Measurements from ENCODE around the gene CTIF.
A peak's percentile ranks its signal among the peaks of the same experiment; 100 is the strongest.

Gene CTIF

GRCh38 chr18:48879008-48879431 lies 340.2 kb downstream of the CTIF start:
- no peak for DNase-seq

- no peak for DNase-seq
These were observed 342.1 kb downstream of the CTIF start for GRCh38 chr18:48880931-48881330.

GRCh38 chr18:48882379-48882778 lies 343.5 kb downstream of the CTIF start:
- DNase-seq, result no peak

DNA sequence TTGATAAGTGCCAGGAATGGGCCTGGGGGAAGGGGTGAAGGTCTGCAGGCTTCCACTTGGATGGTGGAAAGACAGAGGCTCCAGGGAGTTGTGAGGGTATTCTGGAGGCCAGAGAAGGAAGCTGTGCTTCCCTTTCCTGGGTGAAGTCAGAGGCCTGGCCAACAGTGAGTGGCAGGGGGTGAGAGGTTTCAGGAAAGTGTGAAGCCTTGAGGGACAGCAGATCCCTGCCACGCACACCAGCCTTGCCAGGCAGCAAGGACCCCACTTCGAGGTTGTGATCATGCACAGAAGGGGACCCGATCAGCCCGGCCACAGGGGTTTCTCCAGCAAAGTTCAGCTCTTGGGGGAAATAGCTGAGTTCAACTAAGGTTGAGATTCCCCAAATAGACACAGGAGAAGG lies 345.5 kb downstream of the CTIF start:
- no peak for DNase-seq

- no peak for DNase-seq
These were observed 345.9 kb downstream of the CTIF start for GRCh38 chr18:48884771-48885170.

DNA sequence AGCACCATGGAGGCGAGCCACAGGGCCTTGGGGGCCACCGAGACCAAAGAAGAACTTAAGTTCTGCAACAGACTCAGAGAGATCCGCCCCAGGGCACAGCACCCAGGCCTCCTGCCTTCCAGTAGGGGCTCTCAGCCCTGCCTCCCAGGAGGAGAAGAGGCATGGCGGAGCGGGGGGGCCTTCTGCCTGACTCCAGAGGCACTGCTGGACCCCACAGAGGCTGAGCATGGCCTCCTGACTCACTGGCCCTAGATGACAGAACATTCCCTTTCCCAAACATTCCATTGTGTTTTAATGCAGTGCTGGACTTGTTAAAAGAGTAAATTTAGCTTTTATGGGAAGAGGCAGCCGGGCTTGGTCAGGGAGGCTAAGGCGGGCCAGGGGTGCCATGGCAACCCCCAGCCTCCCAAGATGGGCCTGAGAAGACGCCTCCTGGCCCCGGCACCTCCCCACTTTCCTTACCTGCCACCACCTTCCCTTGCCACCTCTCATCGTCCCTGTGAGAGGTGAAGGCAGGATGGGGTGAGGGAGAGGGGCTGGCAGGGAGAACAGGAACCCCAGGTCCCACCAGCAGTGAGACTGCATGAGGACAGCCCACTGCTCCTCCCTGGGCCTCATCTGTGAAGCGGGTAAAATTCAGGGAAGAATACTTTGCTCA lies 346.6 kb downstream of the CTIF start:
- DNase-seq, result no peak

DNA sequence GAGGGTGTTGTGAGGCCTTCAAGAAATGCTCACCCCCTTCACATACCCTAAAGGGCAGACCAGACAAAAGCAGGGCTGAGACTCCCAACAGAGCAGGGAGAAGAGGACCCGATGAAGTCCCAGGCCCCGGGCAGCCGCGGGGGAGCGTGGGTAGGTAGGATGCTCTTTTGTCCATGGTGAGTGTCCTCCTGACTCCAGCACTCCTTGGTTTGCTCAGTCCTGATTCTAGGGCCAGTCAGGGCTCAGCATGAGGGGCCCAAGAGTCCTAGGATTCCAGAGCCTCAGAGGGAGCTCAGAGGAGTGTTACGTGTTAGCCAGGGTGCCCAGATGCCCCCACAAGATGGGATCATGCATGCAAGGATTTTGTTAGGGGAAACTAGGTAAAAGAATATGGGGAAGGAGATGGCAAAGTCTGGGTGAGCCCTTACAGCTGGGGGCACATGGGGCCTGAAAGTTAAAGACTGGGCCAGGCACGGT lies 347.1 kb downstream of the CTIF start:
- no peak for DNase-seq

DNA sequence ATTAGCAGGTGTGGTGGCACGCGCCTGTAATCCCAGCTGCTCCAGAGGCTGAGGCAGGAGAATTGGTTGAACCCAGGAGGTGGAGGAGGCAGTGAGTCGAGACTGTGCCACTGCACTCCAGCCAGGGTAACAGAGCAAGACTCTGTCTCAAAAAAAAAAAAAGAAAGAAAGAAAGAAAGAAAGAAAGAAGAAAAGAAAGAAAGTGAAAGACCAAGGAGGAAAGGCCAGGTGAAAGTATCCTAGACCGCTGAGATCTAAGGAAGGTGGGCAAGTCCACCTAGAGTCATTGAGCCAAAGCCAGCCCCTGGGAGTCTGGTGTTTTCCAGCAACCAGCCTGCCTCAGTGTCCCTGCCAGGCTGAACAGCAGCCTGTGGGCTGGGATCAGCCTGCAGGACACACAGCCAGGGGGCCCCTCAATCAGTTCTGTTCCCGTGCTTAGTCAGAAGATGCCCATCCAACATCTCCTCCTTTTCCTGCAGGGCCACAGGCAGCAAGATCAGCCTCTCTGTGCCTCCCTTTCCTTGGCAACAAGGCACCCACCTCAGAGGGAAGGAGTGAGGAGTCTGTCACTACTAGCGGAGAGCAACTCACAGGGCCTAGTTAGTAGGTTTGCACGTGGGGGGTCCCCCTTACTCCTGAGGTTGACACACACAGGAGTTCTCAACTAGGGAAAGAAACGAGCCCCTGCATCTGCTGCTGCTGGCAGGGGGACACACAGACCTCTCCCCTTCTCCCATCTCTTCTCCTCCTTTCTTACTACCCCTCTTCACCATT lies 347.9 kb downstream of the CTIF start:
- DNase-seq, result no peak

GRCh38 chr18:48887294-48887904 lies 348.6 kb downstream of the CTIF start:
- no peak for DNase-seq

DNA sequence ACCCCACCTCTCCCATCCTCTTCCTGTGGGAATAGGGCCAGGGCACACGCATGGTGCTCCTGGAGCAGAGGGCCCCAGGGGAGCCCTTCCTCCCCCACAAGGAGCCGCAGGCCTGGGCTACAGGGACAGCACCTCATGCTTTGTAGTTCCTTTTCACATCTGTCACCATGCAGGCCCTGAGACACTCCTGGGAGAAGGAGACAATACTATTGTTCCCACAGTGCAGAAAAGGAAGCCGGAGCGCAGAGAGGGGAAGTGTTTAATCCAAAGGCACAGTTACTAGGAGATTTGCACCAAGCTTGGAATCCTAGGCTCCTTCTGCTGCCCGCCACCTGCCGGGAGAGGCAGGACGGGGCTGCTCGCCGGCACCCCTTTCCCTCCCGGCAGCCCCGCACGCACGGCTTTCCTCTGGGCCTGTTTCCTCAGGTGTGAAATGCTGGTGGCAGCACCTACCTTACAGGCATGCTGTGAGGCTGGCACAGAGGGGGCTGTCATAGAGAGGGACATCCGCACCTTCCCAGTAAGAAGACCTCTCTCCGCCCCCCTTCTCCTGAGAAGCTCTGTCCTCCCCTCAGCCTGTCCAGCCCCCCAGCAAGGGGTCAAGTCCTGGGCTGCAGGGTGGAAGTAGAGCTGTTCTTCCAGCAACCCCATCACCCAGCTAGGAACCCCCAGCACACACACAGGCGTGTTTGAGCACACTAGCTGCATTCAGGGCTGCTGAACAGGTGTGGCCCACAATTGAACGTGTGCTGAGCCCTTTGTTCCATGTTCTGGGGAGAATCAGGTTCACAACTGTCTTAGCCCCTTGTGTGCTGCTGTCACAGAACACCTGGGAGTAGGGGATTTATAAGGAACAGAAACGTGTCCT lies 349.3 kb downstream of the CTIF start:
- peak; percentile 63 for DNase-seq

GRCh38 chr18:48888773-48889080 lies 349.9 kb downstream of the CTIF start:
- DNase-seq, result no peak

- no peak for DNase-seq
These were observed 350.5 kb downstream of the CTIF start for GRCh38 chr18:48889115-48889941.

DNA sequence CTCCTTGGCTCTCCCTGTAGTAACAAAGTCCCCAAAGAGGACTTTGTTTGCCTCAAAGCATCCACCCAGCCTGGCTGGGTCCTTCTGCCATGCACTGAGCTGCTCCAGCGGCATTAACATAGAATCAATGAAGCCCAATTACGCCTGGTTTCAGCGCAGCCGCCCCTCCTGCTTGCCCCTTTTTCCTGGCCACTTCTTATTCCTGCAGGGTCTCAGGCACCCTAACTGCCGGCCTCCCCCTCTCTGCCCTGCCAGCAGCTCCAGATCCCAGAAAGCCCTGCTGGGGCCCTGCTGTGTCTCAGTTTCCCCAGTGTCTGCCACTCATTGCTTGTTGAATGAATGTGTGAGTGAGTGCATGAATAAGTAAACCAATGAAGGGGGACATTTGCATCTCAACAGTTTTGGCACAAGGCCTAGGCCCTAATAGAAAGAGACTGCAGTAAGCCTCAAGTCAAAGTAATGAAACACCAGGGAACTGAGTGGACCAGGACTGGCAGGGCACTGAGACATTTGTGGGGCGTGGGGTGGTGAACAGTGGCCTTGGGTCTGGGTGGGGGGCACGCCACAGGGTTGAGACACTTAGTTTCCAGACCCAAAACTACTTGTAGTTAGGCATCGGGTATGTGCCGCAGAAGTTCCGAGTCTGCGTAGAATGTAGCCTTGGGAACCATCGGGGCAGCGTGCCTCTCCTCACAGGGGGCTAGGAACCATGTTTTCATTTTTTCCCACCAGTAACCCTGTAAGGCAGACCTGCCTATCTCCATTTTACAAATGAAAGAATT lies 351.3 kb downstream of the CTIF start:
- DNase-seq, result no peak

- no peak for DNase-seq
These were observed 352.9 kb downstream of the CTIF start for GRCh38 chr18:48891721-48892120.

DNA sequence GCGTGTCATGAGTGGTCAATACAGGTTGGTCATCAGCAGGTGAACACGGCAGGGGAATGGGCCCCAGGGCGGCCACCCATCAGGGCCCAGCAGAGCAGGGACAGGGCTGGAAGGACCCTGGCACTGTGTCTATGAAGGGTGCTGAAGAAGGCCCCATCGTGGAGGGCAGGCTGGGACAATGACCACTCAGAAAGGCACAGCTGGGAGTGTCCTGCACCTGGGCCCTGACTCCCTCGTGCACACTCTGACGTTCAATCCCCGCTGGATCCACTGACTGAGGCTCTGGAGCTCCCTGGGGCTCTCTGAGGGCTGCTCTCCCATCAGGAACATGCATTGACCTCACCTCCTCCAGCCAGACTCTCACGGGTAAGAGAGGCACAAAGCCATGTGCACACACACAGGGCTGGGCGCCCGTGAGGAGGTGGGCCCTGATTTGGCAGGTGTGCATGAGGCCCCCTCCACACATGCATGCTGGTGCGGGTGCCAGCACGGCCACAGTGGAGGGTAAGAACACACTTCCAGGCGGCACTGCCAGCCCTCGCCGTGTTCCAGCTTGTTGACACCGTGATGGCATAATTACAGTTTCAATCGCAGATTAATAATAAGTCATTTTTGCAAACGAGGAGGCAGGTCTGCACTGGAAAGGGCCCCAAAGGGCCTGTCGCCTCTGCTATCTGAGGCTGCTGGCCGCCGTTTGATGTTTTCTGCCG lies 353.5 kb downstream of the CTIF start:
- DNase-seq, result no peak

GRCh38 chr18:48893061-48893607 lies 354.3 kb downstream of the CTIF start:
- DNase-seq, result no peak

GRCh38 chr18:48893608-48894600 lies 355.1 kb downstream of the CTIF start:
- no peak for DNase-seq

- no peak for DNase-seq
These were observed 356.0 kb downstream of the CTIF start for GRCh38 chr18:48894799-48895346.

Measured in NCI-H2171 treated with DMSO at 0.1 percent for 48 hours (cell line).